Globus pallidus (tissue), 1 donor: Measurements from ENCODE around the gene ELL.

ENCODE experiments used
- DNase-seq: peaks from one replicate; pipeline ENCODE4 v3.0.0-alpha.2; 2015; ENCODE audit warnings: low spot score

The ELL gene

DNA sequence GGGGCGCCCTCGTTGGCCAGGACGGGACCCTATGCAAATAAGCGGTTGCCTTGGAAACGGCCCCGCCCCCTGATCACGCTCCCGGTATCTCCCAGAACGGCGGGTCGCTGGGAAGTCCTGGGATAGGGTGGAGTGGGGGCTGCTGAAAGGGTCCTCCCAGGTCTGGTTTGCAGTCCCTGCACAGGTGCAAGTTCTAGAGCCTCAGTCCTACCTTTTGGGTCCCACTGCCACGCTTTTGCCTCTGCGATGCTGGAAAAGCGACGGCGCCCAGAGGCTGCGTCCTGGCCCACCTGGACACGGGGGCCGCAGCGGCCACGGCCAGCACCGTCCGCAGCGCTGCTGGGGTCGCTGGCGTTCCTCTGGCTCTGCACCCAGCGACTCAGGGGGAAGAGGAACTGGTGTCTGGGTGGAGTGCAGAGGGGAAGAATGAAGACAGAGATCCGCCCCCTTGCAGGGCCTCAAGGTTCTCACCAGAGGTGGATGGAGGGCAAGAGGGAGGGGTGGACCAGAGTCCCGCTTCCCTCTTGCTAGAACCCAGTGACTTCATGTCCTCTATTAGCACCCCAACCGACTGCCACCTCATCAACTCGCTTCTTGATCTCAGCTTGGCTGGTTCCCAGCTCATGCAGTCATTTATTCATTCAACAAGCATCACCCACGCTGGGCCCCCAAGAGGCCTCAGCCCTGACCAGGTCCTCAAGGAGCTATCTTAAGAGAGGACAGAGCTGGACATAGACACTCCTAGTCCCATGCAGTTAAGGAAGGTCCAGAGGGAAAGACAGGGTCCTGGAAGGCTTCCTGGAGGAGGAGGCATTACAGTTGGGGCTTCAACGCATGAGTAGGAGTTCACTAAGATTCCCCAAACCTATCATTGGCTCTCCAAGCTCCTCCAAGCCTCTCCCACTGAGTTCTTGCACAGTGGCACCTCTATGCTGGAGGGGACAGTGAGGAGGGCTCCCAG is 124.3 kb downstream of the ELL start, which contains the start of gene LRRC25:
TSS of gene LRRC25 (minus strand) at position 381 of the 961 bp plus-strand sequence. CDS start 659 bp downstream, outside the sequence.
- no peak for DNase-seq

DNA sequence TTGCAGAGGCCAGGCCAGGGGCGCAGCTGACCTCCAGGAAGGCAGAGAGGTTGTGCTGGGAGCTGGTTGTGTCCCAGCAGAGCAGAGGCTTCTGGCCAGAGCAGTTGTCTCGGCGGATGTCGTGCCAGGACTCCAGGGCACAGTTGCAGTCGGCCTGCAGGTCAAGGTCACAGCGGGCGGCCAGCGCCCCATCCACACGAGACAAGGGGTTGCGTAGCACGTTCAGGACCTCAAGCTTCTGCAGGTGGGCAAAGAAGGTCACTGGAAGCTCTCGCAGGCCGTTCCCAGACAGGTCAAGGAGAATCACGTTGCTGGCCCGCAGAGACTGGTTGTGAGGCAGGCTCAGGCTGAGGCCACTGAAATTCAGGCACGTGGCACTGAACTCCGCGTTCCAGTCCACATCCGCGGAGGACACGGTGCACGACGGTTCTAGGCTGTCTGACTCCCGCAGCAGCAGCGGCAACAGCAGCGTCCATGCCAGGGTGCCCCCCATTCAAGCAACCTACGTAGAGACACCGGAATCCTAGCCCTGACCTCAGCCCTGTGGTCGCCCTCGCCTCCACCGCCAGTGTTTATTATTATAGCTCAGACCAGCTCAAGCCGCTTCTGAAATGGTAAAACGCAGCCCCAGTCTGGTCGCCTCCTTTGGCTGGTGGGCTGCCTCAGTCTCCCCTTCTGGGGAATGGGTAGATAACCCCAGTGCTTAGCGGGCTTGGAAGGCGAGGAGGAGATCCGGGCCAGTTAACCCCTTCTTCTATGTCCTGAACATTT is 125.2 kb downstream of the ELL start:
- DNase-seq = no peak

GRCh38 chr19:18393836-18394235 is 128.0 kb downstream of the ELL start:
- DNase-seq = no peak

- no peak for DNase-seq
Observed at GRCh38 chr19:18392926-18393325, 128.9 kb downstream of the ELL start.
